ENCODE data around the gene CPNE9.
A peak's percentile ranks its signal among the peaks of the same experiment; 100 is the strongest.

Gene CPNE9

GRCh38 chr3:9704347-9705322 is 1.0 kb downstream of the CPNE9 start:
- peak overlapping the region; percentile 25 for H3K4me3 ChIP-seq (ENCODE audit: low read length)
- H3K4me1 ChIP-seq (ENCODE audit: control insufficient read depth, insufficient read depth, low read length): peaks cover 3% of the 10 kb centered on the region
- peaks cover 7% of the 10 kb centered on the region for H3K27me3 ChIP-seq (ENCODE audit: control insufficient read depth, insufficient read depth, low read length)
- no peak overlapping the region for H3K9ac ChIP-seq (ENCODE audit: low read length)
- peaks cover 3% of the 10 kb centered on the region for H3K36me3 ChIP-seq (ENCODE audit: control insufficient read depth, insufficient read depth, low read length)
- no peak overlapping the region for H3K27ac ChIP-seq (ENCODE audit: low read depth, low read length)

DNA sequence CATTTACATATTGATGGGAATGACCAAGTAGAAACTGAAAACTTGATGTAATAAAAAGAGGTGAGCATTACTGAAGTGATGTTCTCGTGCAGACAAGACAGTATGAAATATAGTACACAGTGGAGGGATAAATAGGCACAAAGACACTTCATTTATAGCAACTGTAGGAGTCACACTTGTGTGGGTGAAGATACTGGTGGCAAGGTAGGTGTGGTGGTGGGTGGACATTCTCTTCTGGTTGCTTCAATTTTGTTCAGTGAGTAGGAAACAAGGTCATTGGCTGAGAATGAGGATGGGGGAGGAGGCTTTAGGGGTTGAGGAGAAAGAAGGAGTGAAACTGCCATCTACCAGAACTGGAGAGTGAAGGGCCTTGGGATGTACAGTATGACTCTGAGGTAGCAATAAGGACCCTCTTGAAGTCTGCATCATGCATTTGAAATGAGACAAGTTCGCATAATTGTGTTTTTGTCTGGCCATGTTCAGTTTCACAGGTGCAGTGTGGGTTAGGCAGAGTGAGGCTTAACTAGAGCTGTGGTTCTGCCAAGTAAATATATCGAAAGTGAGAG is 6.6 kb downstream of the CPNE9 start:
- no peaks in the 10 kb centered on the region for H3K4me1 ChIP-seq (ENCODE audit: control insufficient read depth, insufficient read depth, low read length)

GRCh38 chr3:9712415-9712814 is 8.8 kb downstream of the CPNE9 start:
- Histone ChIP-seq H3K4me1 (ENCODE audit: control insufficient read depth, insufficient read depth, low read length) (no peaks in the 10 kb centered on the region), H3K36me3 (ENCODE audit: control insufficient read depth, insufficient read depth, low read length) (no peaks in the 10 kb centered on the region), H3K27ac (ENCODE audit: low read depth, low read length) (no peak overlapping the region), H3K9ac (ENCODE audit: low read length) (no peak overlapping the region), H3K4me3 (ENCODE audit: low read length) (no peak overlapping the region), H3K27me3 (ENCODE audit: control insufficient read depth, insufficient read depth, low read length) (no peaks in the 10 kb centered on the region)

More for the DNA sequence above, 6.6 kb downstream of the CPNE9 start:
- Histone ChIP-seq H3K27me3 (ENCODE audit: control insufficient read depth, insufficient read depth, low read length) (no peaks in the 10 kb centered on the region), H3K4me3 (ENCODE audit: low read length) (no peak overlapping the region), H3K9ac (ENCODE audit: low read length) (no peak overlapping the region), H3K36me3 (ENCODE audit: control insufficient read depth, insufficient read depth, low read length) (no peaks in the 10 kb centered on the region), H3K27ac (ENCODE audit: low read depth, low read length) (no peak overlapping the region)

DNA sequence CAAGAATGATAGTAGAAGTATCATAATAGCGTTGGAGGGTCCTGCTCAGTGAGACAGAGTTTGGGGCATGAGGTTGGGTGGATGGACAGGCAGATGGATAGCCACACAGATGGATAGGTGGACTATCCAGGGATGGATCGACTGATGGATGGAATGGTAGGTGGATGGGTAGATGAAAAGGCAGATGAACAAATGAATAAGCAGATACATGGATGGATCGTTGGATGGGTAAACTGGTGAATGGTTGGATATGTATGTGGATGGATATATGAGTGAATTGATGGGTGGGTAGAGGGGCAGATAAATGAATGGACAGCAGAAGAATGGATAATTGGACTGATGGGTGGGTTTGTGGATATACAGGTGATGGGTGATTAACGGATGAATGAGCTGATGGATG is 9.5 kb downstream of the CPNE9 start:
- no peaks in the 10 kb centered on the region for H3K36me3 ChIP-seq (ENCODE audit: control insufficient read depth, insufficient read depth, low read length)

GRCh38 chr3:9715136-9715535 is 11.5 kb downstream of the CPNE9 start:
- peak overlapping the region; percentile 28 for H3K27ac ChIP-seq (ENCODE audit: low read depth, low read length)
- no peak overlapping the region for H3K9ac ChIP-seq (ENCODE audit: low read length)

More for the DNA sequence above, 9.5 kb downstream of the CPNE9 start:
- Histone ChIP-seq H3K9ac (ENCODE audit: low read length) (no peak overlapping the region), H3K27ac (ENCODE audit: low read depth, low read length) (no peak overlapping the region), H3K27me3 (ENCODE audit: control insufficient read depth, insufficient read depth, low read length) (no peaks in the 10 kb centered on the region), H3K4me3 (ENCODE audit: low read length) (no peak overlapping the region), H3K4me1 (ENCODE audit: control insufficient read depth, insufficient read depth, low read length) (no peaks in the 10 kb centered on the region)

DNA sequence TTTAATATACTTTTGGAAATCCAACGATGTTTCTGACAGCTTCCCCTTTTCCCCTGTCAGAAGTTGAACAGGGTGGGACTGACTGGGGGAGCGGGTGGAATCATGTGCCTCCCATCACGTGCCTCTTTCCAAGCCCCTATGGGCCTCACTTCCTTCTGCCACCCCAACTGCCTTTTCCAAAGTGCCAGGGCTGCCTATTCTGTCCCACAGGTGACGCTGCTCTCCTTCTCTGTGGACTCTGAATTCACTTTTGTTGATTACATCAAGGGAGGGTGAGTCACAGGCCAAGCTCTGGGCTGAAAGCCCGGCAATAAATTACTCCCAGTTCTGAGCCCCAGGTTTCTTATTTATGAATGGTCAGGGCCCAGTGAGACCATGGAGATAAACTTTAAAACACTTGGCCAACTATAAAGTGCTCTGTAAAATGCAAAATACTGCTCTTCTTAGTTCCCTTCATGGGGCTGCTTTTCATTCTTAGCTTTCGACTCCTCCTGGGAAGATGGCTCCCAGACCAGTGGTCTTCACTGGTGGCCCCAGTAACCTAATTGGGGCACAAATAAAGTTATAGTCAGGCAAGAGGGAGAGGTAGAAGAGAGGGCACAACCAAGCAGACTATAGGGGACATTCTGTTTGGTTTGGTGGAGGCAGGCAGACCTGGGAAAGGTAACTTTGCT is 12.3 kb downstream of the CPNE9 start:
- Histone ChIP-seq H3K27ac (ENCODE audit: low read depth, low read length) (peak overlapping the region; percentile 16), H3K36me3 (ENCODE audit: control insufficient read depth, insufficient read depth, low read length) (no peaks in the 10 kb centered on the region), H3K4me3 (ENCODE audit: low read length) (no peak overlapping the region), H3K9ac (ENCODE audit: low read length) (no peak overlapping the region), H3K27me3 (ENCODE audit: control insufficient read depth, insufficient read depth, low read length) (no peaks in the 10 kb centered on the region), H3K4me1 (ENCODE audit: control insufficient read depth, insufficient read depth, low read length) (no peaks in the 10 kb centered on the region)

More at GRCh38 chr3:9715136-9715535, 11.5 kb downstream of the CPNE9 start:
- no peaks in the 10 kb centered on the region for H3K4me1 ChIP-seq (ENCODE audit: control insufficient read depth, insufficient read depth, low read length)
- no peaks in the 10 kb centered on the region for H3K36me3 ChIP-seq (ENCODE audit: control insufficient read depth, insufficient read depth, low read length)
- H3K4me3 ChIP-seq (ENCODE audit: low read length): no peak overlapping the region
- no peaks in the 10 kb centered on the region for H3K27me3 ChIP-seq (ENCODE audit: control insufficient read depth, insufficient read depth, low read length)

- H3K36me3 ChIP-seq (ENCODE audit: control insufficient read depth, insufficient read depth, low read length): no peaks in the 10 kb centered on the region
- no peaks in the 10 kb centered on the region for H3K27me3 ChIP-seq (ENCODE audit: control insufficient read depth, insufficient read depth, low read length)
- no peak overlapping the region for H3K27ac ChIP-seq (ENCODE audit: low read depth, low read length)
- H3K9ac ChIP-seq (ENCODE audit: low read length): no peak overlapping the region
- H3K4me1 ChIP-seq (ENCODE audit: control insufficient read depth, insufficient read depth, low read length): no peaks in the 10 kb centered on the region
- H3K4me3 ChIP-seq (ENCODE audit: low read length): no peak overlapping the region
These were observed 13.3 kb downstream of the CPNE9 start for GRCh38 chr3:9716801-9717555.

DNA sequence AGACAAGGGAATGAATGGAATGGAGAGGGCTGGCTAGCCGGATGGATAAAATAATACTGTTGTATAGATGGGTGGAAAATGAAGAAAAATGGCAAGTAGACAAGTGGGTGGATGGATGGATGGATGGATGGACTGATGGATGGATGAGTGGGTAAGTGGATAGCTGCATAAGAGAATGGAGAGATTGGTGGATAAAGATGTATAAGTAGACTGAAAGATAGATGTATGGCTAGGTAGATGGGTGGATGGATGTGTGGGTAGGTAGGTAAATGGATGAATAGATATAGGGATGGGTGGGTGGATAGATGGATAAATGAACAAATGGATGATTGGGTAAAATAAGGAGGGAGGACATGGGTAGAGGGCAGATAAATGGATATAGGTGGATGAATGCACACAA is 13.9 kb downstream of the CPNE9 start:
- H3K27ac ChIP-seq (ENCODE audit: low read depth, low read length): no peak overlapping the region
- no peaks in the 10 kb centered on the region for H3K4me1 ChIP-seq (ENCODE audit: control insufficient read depth, insufficient read depth, low read length)
- H3K27me3 ChIP-seq (ENCODE audit: control insufficient read depth, insufficient read depth, low read length): no peaks in the 10 kb centered on the region
- H3K9ac ChIP-seq (ENCODE audit: low read length): no peak overlapping the region
- no peak overlapping the region for H3K4me3 ChIP-seq (ENCODE audit: low read length)
- H3K36me3 ChIP-seq (ENCODE audit: control insufficient read depth, insufficient read depth, low read length): no peaks in the 10 kb centered on the region

GRCh38 chr3:9718118-9718517 is 14.5 kb downstream of the CPNE9 start:
- Histone ChIP-seq H3K27ac (ENCODE audit: low read depth, low read length) (no peak overlapping the region), H3K4me1 (ENCODE audit: control insufficient read depth, insufficient read depth, low read length) (no peaks in the 10 kb centered on the region), H3K9ac (ENCODE audit: low read length) (no peak overlapping the region)

GRCh38 chr3:9721015-9721699 is 17.5 kb downstream of the CPNE9 start:
- Histone ChIP-seq H3K36me3 (ENCODE audit: control insufficient read depth, insufficient read depth, low read length) (no peaks in the 10 kb centered on the region), H3K27ac (ENCODE audit: low read depth, low read length) (no peak overlapping the region), H3K9ac (ENCODE audit: low read length) (no peak overlapping the region), H3K4me3 (ENCODE audit: low read length) (no peak overlapping the region), H3K4me1 (ENCODE audit: control insufficient read depth, insufficient read depth, low read length) (no peaks in the 10 kb centered on the region), H3K27me3 (ENCODE audit: control insufficient read depth, insufficient read depth, low read length) (no peaks in the 10 kb centered on the region)

More at GRCh38 chr3:9718118-9718517, 14.5 kb downstream of the CPNE9 start:
- Histone ChIP-seq H3K4me3 (ENCODE audit: low read length) (no peak overlapping the region), H3K27me3 (ENCODE audit: control insufficient read depth, insufficient read depth, low read length) (no peaks in the 10 kb centered on the region), H3K36me3 (ENCODE audit: control insufficient read depth, insufficient read depth, low read length) (no peaks in the 10 kb centered on the region)

GRCh38 chr3:9721700-9722060 is 18.0 kb downstream of the CPNE9 start:
- Histone ChIP-seq H3K4me1 (ENCODE audit: control insufficient read depth, insufficient read depth, low read length) (no peaks in the 10 kb centered on the region), H3K36me3 (ENCODE audit: control insufficient read depth, insufficient read depth, low read length) (no peaks in the 10 kb centered on the region), H3K27me3 (ENCODE audit: control insufficient read depth, insufficient read depth, low read length) (no peaks in the 10 kb centered on the region), H3K27ac (ENCODE audit: low read depth, low read length) (no peak overlapping the region), H3K9ac (ENCODE audit: low read length) (no peak overlapping the region), H3K4me3 (ENCODE audit: low read length) (no peak overlapping the region)

Data from rectal smooth muscle tissue (tissue), 1 donor.